HAP-1 (cell line): ENCODE results near the gene AVEN.
A peak's percentile ranks its signal among the peaks of the same experiment; 100 is the strongest.

Source experiments
- DNase-seq, 2 experiments: peaks; one replicate each; pipeline ENCODE4 v3.0.0-alpha.2; 2016 to 2020; ENCODE audit warnings: low spot score in 2 of 2
- H3K27me3 ChIP-seq: fragments of 250-450 bp; sonication (Bioruptor Pico); 2 replicates; pipeline ENCODE4 v1.5.1; 2020; ENCODE audit warnings: low read depth, mild to moderate bottlenecking, moderate library complexity
- H3K36me3 ChIP-seq: fragments of 250-450 bp; sonication (Bioruptor Pico); replicated peaks from 2 replicates; pipeline ENCODE4 v1.5.1; 2020; ENCODE audit warnings: mild to moderate bottlenecking
- H3K4me1 ChIP-seq: fragments of 250-450 bp; sonication (Bioruptor Pico); 2 replicates; pipeline ENCODE4 v1.5.1; 2020; ENCODE audit warnings: mild to moderate bottlenecking
- H3K4me3 ChIP-seq: fragments of 250-450 bp; sonication (Bioruptor Pico); 2 replicates; pipeline ENCODE4 v1.5.1; 2020; ENCODE audit warnings: mild to moderate bottlenecking, moderate library complexity
- H3K9me3 ChIP-seq: fragments of 250-450 bp; sonication (Bioruptor Pico); 2 replicates; pipeline ENCODE4 v1.5.1; 2020; ENCODE audit warnings: mild to moderate bottlenecking, moderate library complexity
- in situ Hi-C: fragments of 300-500 bp; cut with MboI; formaldehyde crosslinking; loops from 3 replicates; pipeline ENCODE4 v1.14.3; 2020; ENCODE audit warnings: low sequenced_read_pairs, inconsistent platforms, mixed read lengths

AVEN gene

DNA sequence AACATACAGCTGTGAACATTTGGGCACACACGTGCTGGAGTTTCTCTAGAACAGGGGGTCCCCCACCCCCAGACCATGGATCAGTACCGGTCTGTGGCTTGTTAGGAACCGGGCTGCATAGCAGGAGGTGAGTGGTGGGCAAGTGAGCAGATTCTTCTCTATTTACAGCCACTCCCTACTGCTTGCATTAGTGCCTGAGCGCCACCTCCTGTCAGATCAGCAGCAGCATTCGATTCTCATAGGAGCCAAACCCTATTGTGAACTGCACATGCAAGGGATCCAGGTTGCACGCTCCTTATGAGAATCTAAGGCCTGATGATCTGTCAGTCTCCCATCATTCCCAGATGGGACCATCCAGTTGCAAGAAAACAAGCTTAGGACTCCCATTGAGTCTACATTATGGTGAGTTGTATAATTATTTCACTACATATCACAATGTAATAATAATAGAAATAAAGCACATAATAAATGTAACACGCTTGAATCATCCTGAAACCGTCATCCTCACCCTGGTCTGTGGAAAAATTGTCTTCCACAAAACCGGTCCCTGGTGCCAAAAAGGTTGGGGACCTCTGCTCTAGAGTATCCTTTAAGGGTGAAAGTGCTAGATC lies 44.9 kb downstream of the AVEN start:
- H3K36me3 ChIP-seq = no peaks in the 10 kb centered on the region
- peak; percentile 27 to 50 for DNase-seq
- no peaks in the 10 kb centered on the region for H3K27me3 ChIP-seq
- H3K4me1 ChIP-seq = no peaks in the 10 kb centered on the region
- no peaks in the 10 kb centered on the region for H3K9me3 ChIP-seq
- in situ Hi-C loops = no loop called here
- H3K4me3 ChIP-seq = no peak overlapping the region

DNA sequence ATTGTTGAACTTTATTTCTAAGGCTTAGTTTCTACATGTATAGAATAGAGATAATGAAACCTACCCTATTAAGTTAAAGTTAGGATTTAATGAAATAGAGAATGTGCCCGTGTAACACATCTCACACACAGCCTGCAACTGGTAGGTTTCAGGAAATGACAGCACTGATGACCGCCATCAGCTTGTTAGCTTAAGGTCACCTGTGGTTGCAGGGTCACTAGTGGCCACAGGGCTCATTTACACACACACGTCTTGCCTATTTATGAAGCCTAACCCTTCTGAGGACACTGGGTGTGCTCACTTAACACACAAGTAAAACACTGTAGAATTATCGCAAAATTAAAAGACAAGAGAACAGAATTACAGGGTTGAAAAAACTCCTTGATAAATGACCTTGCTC lies 50.6 kb downstream of the AVEN start:
- Histone ChIP-seq H3K4me1 (no peaks in the 10 kb centered on the region), H3K9me3 (no peaks in the 10 kb centered on the region), H3K4me3 (no peak overlapping the region), H3K27me3 (no peaks in the 10 kb centered on the region), H3K36me3 (no peaks in the 10 kb centered on the region)
- DNase-seq = no peak
- in situ Hi-C loops = no loop called here

DNA sequence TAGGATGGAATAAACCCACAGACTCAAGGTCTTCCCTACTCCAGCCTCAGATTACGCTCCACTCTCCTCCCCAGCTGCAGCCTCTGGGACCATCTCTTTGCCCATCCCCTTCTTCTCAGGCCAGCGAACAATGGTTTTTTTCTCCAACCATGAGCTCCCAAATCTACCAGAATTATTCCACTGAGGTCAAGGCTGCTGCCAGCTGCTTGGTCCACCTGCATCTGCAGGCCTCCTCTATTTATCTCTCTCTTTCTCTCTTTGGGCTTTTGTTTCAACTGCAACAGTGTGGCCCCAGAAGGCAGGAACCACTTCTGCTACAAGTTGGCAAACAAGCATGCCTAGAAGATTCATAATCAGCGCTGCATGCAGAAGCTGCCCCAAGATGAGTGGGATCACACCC lies 51.6 kb downstream of the AVEN start:
- no peaks in the 10 kb centered on the region for H3K4me1 ChIP-seq
- no peaks in the 10 kb centered on the region for H3K9me3 ChIP-seq
- H3K27me3 ChIP-seq = no peaks in the 10 kb centered on the region
- no peak overlapping the region for H3K4me3 ChIP-seq
- DNase-seq = no peak
- no peaks in the 10 kb centered on the region for H3K36me3 ChIP-seq
- in situ Hi-C loops = no loop called here

DNA sequence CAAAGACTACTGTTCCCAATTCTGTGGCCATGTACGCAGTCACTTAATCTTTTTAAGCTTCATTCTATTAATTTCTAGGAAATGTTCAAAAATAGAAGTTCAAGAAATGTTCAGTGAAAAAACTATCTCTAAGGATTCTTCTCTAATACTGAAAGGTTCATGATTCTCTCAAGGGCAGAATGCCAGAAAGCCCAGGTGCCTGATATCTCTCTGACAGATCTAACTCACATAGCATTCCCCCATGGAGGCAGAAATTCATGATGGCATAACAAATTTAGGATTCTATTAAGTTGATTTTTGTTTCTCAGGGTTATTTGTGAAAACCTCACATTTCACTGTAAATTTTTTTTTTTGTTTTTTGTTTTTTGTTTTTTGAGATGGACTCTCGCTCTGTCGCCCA lies 53.3 kb downstream of the AVEN start:
- Histone ChIP-seq H3K9me3 (no peaks in the 10 kb centered on the region), H3K4me1 (no peaks in the 10 kb centered on the region), H3K36me3 (no peaks in the 10 kb centered on the region), H3K27me3 (no peaks in the 10 kb centered on the region), H3K4me3 (no peak overlapping the region)
- in situ Hi-C loops = no loop called here
- no peak for DNase-seq

DNA sequence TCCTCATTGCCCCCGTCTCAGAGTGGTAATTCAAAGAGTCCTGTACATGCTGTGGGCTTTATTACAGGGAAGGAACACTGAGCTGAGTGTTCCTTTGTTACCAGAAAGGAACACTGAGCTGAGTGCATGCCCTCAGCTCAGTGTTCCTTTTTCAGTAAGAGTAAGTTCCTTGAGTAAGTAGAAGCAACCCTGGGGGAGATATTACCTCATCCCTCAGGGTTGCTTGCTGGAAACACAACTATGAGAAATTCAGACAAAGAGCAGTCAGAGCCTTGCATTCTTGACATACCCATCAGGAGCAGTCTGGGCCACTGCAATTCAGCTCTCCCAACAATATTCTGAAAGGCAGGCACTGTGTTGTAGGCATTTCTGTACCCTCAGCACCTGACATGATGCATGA lies 53.7 kb downstream of the AVEN start:
- H3K4me1 ChIP-seq = no peaks in the 10 kb centered on the region
- H3K36me3 ChIP-seq = no peaks in the 10 kb centered on the region
- no peak overlapping the region for H3K4me3 ChIP-seq
- in situ Hi-C loops = no loop called here
- H3K27me3 ChIP-seq = no peaks in the 10 kb centered on the region
- no peaks in the 10 kb centered on the region for H3K9me3 ChIP-seq
- no peak for DNase-seq

DNA sequence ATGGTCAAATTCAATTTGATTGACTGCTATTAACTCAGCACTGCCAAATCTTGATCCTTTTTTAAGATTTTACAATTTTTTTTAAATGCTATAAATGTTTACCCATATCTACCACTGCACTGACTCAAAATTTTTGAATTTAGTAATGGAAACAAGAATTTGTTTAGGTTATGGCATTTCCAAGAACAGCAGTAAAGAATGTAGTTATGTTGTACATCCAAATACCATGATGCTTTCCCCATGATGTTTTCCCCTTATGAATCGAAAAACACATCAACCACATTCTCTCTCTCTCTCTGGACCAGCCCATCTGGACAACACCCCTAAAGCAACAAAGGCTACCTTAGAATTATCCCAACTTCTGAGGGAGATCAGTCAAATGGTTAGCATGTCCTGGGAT lies 56.5 kb downstream of the AVEN start:
- Histone ChIP-seq H3K27me3 (no peaks in the 10 kb centered on the region), H3K4me1 (no peaks in the 10 kb centered on the region), H3K36me3 (no peaks in the 10 kb centered on the region), H3K9me3 (no peaks in the 10 kb centered on the region), H3K4me3 (no peak overlapping the region)
- in situ Hi-C loops = no loop called here
- no peak for DNase-seq

DNA sequence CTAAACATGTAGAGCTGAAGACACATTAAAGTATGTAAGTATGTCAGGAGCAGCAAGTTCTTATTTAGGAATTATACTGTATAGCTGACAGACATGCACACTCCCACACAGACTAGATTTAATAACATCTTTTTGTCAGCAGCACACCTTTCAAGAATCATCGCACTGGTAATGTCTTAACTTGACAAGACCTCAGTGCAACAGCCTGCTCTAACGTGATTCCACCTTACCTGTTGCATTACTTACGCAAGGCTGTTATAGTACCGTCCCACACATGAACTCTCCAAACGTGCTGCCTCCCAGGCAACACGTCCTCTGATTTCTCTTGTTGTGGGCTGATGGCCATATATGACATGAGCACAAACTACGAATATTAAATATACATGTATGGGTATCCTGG lies 58.8 kb downstream of the AVEN start:
- Histone ChIP-seq H3K4me1 (no peaks in the 10 kb centered on the region), H3K36me3 (no peaks in the 10 kb centered on the region), H3K4me3 (no peak overlapping the region), H3K9me3 (no peaks in the 10 kb centered on the region), H3K27me3 (no peaks in the 10 kb centered on the region)
- no peak for DNase-seq
- in situ Hi-C loops = no loop called here

DNA sequence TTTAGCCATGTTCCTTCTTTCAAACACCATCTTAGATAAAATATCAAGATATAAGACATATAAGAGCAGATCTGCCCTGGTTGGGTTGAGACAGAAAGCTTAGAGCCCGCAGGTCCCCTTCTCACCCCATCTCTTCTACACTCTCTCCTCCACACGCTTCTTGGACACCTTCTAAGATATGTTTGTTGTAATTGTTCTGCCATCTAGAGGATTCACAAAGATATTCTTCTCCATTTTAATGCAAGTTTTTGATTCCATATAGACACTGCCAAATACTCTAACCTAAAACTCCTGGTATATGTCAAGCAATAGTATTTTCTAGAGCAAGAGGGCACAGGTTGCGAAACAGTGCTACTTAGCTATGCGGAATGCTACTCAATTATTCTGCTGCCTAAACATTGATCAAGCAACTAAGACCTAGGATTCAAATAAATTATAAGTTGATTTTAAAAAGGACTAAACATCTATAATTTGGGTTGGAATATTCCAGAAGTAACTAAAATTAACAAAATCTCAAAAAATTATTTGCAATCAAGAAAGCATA lies 63.9 kb downstream of the AVEN start:
- in situ Hi-C loops = no loop called here
- no peaks in the 10 kb centered on the region for H3K9me3 ChIP-seq
- no peaks in the 10 kb centered on the region for H3K36me3 ChIP-seq
- H3K4me1 ChIP-seq = no peaks in the 10 kb centered on the region
- DNase-seq = no peak
- no peaks in the 10 kb centered on the region for H3K27me3 ChIP-seq
- no peak overlapping the region for H3K4me3 ChIP-seq

DNA sequence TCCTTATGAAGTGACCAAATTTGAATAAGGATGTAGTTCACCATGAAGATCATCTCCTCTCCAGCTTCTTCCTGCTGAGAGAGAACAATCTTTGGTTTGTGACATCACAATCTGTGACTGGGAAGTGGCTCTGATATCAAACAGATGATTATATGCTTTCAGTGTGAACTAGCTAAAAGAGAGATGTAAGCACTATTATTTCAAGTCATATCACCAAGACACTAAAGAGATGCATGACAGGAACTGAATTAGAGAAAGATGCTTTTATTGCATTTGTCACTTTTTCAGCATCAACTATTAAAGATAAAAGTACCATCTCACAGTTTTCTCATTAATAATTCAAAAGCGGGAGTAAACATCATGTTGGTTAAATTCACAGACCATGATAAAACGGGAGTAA lies 67.2 kb downstream of the AVEN start:
- in situ Hi-C loops = no loop called here
- no peak overlapping the region for H3K4me3 ChIP-seq
- no peaks in the 10 kb centered on the region for H3K36me3 ChIP-seq
- H3K4me1 ChIP-seq = no peaks in the 10 kb centered on the region
- no peaks in the 10 kb centered on the region for H3K9me3 ChIP-seq
- no peak for DNase-seq
- no peaks in the 10 kb centered on the region; the same call in 1 of the 2 replicates for H3K27me3 ChIP-seq

DNA sequence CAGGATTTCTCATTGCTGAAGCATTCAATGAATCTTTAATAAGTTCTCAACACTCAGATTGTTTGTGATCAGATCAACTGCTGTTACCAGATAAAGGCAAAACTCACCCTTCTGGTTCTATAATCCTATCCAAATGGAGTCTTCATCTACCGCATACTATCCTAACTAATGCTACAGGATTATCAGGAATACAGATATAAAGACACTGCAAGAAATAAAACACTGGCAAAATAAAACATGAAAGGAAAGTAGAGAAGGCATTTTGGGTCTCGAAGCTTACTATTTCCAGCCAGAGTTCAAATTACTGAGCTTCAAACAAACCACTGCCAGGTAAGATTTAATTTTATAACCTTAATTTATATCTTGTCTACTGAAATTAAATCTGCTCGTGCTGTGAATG lies 70.2 kb downstream of the AVEN start:
- no peak overlapping the region for H3K4me3 ChIP-seq
- in situ Hi-C loops = no loop called here
- DNase-seq = no peak

DNA sequence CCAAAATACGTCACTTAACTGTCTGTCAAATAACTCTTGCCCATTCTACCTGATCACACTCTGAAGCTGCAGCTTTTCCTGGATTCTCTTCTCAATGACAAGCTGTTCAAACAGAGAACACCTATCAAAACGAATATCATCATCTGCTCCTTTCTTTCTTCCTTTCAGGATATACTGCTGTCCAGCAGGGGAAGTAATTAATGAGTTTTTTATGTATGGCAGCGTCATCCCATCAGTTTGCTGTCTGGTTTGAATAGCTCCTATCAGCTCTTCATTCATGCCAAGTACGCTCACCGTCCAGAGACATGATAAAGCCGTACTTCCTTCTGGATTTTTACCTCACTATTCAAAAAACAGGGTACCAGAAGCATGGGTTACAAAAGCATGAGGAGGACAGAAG lies 70.8 kb downstream of the AVEN start, which contains the start of gene CHRM5:
Gene CHRM5, plus strand, starts transcription at position 274 of the 400 bp plus-strand sequence. CDS start 94,221 bp downstream, outside the sequence.
- no peaks in the 10 kb centered on the region for H3K9me3 ChIP-seq
- in situ Hi-C loops = no loop called here
- no peaks in the 10 kb centered on the region; the same call in 1 of the 2 replicates for H3K27me3 ChIP-seq
- H3K4me1 ChIP-seq = no peaks in the 10 kb centered on the region
- H3K36me3 ChIP-seq = no peaks in the 10 kb centered on the region
- DNase-seq = no peak
- H3K4me3 ChIP-seq = no peak within 1 kb of the TSS

More for the DNA sequence above, 70.2 kb downstream of the AVEN start:
- H3K36me3 ChIP-seq = no peaks in the 10 kb centered on the region
- no peaks in the 10 kb centered on the region; the same call in 1 of the 2 replicates for H3K27me3 ChIP-seq
- no peaks in the 10 kb centered on the region for H3K9me3 ChIP-seq
- H3K4me1 ChIP-seq = no peaks in the 10 kb centered on the region

DNA sequence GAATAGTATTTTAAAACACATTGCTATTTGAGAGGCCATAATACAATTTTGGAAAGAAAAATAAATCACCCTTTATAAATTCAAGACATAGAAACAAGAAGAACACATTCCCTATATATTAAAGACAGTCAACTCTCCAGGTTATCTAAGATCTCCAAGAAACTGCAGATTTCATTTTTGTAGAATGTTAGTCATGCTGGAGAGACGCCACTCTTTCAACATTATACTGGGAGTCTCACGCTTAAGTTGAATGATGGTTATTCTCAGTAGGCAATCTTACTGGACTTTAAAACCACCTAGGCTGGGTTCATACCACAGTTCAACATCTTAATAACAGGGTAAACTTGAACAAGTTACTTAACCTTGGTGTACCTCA lies 74.4 kb downstream of the AVEN start:
- in situ Hi-C loops = no loop called here
- Histone ChIP-seq H3K36me3 (no peaks in the 10 kb centered on the region), H3K9me3 (no peaks in the 10 kb centered on the region), H3K4me3 (no peak overlapping the region), H3K27me3 (no peaks in the 10 kb centered on the region), H3K4me1 (no peaks in the 10 kb centered on the region)
- DNase-seq = no peak

DNA sequence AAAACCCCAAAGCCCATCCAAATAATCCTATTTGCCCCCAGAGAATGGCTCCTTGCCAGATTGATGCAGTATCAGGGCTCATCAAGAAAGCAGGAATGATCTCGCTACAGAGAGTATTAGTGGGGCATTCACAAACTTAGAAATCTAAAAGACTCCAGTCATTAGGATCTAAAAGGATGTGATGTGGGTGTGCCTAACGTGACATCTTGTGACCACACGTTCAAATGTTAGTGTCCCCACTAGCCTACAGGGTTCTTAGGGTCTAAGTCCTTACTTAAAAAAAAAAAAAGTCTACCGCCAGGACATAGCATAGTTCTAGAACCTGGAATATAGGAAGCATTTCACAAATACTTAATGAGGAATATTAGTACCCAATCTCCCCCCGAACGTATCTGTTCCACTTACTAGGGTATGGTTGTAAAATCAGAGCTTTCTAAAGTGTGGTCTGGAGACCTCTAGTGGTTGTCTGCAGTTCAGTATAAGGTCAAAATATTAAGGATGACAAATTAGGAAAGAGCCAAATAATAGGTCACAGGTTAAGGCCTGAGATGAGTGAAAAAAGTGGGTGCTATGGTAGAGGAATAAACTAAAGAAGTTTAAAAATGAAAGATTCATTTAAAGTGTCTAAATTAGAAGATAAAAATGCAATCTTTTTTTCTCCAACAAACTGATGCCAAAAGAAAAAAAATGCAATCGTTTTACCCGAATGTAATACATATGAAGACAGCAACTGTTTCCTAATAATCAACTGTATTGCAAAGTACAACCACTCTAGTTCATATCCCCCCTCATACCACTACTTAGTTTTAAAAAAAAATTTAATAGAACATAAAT lies 75.0 kb downstream of the AVEN start:
- Histone ChIP-seq H3K4me3 (no peak overlapping the region), H3K4me1 (no peaks in the 10 kb centered on the region), H3K36me3 (no peaks in the 10 kb centered on the region), H3K9me3 (no peaks in the 10 kb centered on the region), H3K27me3 (no peaks in the 10 kb centered on the region)
- DNase-seq = peak in 1 of 2 experiments; percentile 32
- in situ Hi-C loops = no loop called here

DNA sequence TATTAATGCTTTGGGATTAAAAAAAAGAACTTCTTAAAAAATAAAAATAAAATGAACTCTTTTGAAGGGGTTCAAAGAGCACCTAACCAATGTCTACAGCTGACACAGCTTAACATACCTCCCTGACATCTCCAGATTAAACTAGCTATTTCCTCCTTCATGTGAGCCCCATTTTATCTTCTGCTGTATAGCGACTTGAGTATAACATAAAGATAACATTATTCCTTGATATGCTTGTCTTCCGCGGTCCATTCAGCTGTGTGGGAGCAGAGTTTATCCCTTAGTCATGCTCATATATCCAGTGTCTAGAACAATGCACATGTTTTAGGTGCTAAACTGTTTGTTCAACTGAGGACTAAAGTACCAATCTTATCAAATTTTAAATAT lies 78.5 kb downstream of the AVEN start:
- no peaks in the 10 kb centered on the region for H3K27me3 ChIP-seq
- no peak overlapping the region for H3K4me3 ChIP-seq
- no peak for DNase-seq
- H3K36me3 ChIP-seq = no peaks in the 10 kb centered on the region
- in situ Hi-C loops = no loop called here
- no peaks in the 10 kb centered on the region for H3K4me1 ChIP-seq
- H3K9me3 ChIP-seq = no peaks in the 10 kb centered on the region
